GM23338 (cell line): ENCODE measurements around the gene HAUS2. TPM values are rescaled to one million over a fixed set of nuclear protein-coding genes. Genes with fewer than 3 reads are reported as not detected.

ENCODE experiments used
- ATAC-seq: fragments of 200-7000 bp; cut with Tn5 transposase; 3 replicates; pipeline ENCODE4 v1.9.1; 2020
- DNase-seq: peaks from one replicate; pipeline ENCODE4 v3.0.0-alpha.2; 2015; ENCODE audit warnings: low spot score
- H2AFZ ChIP-seq: fragments of 200-600 bp; sonication (generic); 2 replicates; pipeline ENCODE4 v1.8.0; 2016; ENCODE audit warnings: antibody characterized with exemption, mild to moderate bottlenecking, moderate library complexity
- H3F3A ChIP-seq: fragments of 200-600 bp; sonication (generic); replicated peaks from 2 replicates; pipeline ENCODE4 v1.8.0; 2017; ENCODE audit warnings: antibody characterized with exemption, mixed run types, low read depth
- H3K27ac ChIP-seq: fragments of 200-600 bp; sonication (generic); 2 replicates; pipeline ENCODE4 v1.6.1; 2016; ENCODE audit warnings: low read depth
- H3K27me3 ChIP-seq: fragments of 200-600 bp; sonication (generic); 2 replicates; pipeline ENCODE4 v1.8.0; 2016; ENCODE audit warnings: mild to moderate bottlenecking, mixed run types, moderate library complexity; ENCODE audit not compliant: insufficient read depth
- H3K36me3 ChIP-seq: fragments of 200-600 bp; sonication (generic); 2 replicates; pipeline ENCODE4 v1.8.0; 2016; ENCODE audit warnings: mild to moderate bottlenecking; ENCODE audit not compliant: insufficient read depth
- H3K4me1 ChIP-seq: fragments of 200-600 bp; sonication (generic); 2 replicates; pipeline ENCODE4 v1.8.0; 2016; ENCODE audit warnings: mild to moderate bottlenecking, moderate library complexity; ENCODE audit not compliant: insufficient read depth
- H3K4me2 ChIP-seq: fragments of 200-600 bp; sonication (generic); 2 replicates; pipeline ENCODE4 v1.7.1; 2017; ENCODE audit warnings: mixed run types
- H3K4me3 ChIP-seq: fragments of 200-600 bp; sonication (generic); 2 replicates; pipeline ENCODE4 v1.6.1; 2016; ENCODE audit warnings: mixed run types
- H3K79me2 ChIP-seq: fragments of 200-600 bp; sonication (generic); replicated peaks from 2 replicates; pipeline ENCODE4 v1.8.0; 2017; ENCODE audit warnings: mild to moderate bottlenecking; ENCODE audit not compliant: insufficient read depth
- H3K9me2 ChIP-seq: fragments of 200-600 bp; sonication (generic); 2 replicates; pipeline ENCODE4 v1.8.0; 2017; ENCODE audit not compliant: insufficient read depth
- H4K20me1 ChIP-seq: fragments of 200-600 bp; sonication (generic); replicated peaks from 2 replicates; pipeline ENCODE4 v1.8.0; 2017; ENCODE audit warnings: mild to moderate bottlenecking; ENCODE audit not compliant: insufficient read depth
- H3K27ac Mint-ChIP-seq: 2 replicates; pipeline ENCODE4 v1.8.0; 2020; ENCODE audit warnings: inconsistent platforms, mild to moderate bottlenecking, moderate library complexity, mixed read lengths
- H3K27me3 Mint-ChIP-seq: 3 replicates; pipeline ENCODE4 v1.8.0; 2022; ENCODE audit warnings: low read depth, mild to moderate bottlenecking, moderate library complexity, mixed read lengths, inconsistent platforms; ENCODE audit not compliant: insufficient read depth, poor library complexity
- H3K36me3 Mint-ChIP-seq: 3 replicates; pipeline ENCODE4 v1.8.0; 2021; ENCODE audit warnings: low read depth, mild to moderate bottlenecking, inconsistent platforms, moderate library complexity, mixed read lengths
- H3K4me1 Mint-ChIP-seq: 3 replicates; pipeline ENCODE4 v1.8.0; 2020; ENCODE audit warnings: mild to moderate bottlenecking, inconsistent platforms, mixed read lengths
- H3K4me3 Mint-ChIP-seq: 3 replicates; pipeline ENCODE4 v1.8.0; 2021; ENCODE audit warnings: moderate library complexity, mild to moderate bottlenecking, inconsistent platforms, mixed read lengths
- H3K9me3 Mint-ChIP-seq: 3 replicates; pipeline ENCODE4 v1.8.0; 2020; ENCODE audit warnings: moderate library complexity, mild to moderate bottlenecking, inconsistent platforms, mixed read lengths
- CREB1 ChIP-seq: fragments of 250-450 bp; sonication (Bioruptor Pico); IDR thresholded peaks from 2 replicates; pipeline ENCODE4 v1.5.0; 2020; ENCODE audit warnings: low read depth, mild to moderate bottlenecking, moderate library complexity
- ETS1 ChIP-seq: IDR thresholded peaks from 2 replicates; pipeline ENCODE4 v1.6.1; 2016; ENCODE audit warnings: antibody characterized with exemption
- EZH2 ChIP-seq: fragments of 200-600 bp; sonication (generic); IDR thresholded peaks from one replicate; pipeline ENCODE4 v1.8.0; 2017; ENCODE audit warnings: antibody characterized with exemption, mild to moderate bottlenecking, low read depth; ENCODE audit not compliant: unreplicated experiment
- EZH2phosphoT487 ChIP-seq: fragments of 200-600 bp; sonication (generic); IDR thresholded peaks from one replicate; pipeline ENCODE4 v1.8.1; 2018; ENCODE audit warnings: antibody characterized with exemption; ENCODE audit not compliant: unreplicated experiment
- JUNB ChIP-seq: IDR thresholded peaks from one replicate; pipeline ENCODE4 v1.6.1; 2016; ENCODE audit warnings: antibody characterized with exemption; ENCODE audit not compliant: unreplicated experiment
- NANOG ChIP-seq: IDR thresholded peaks from 2 replicates; pipeline ENCODE4 v1.6.1; 2016; ENCODE audit warnings: antibody characterized with exemption, borderline replicate concordance
- POLR2AphosphoS5 ChIP-seq: IDR thresholded peaks from 2 replicates; pipeline ENCODE4 v1.6.1; 2016; ENCODE audit warnings: antibody characterized with exemption, low read depth
- REST ChIP-seq: IDR thresholded peaks from one replicate; pipeline ENCODE4 v1.6.1; 2018; ENCODE audit warnings: antibody characterized with exemption; ENCODE audit not compliant: unreplicated experiment
- STAT1 ChIP-seq: IDR thresholded peaks from one replicate; pipeline ENCODE4 v1.6.1; 2016; ENCODE audit warnings: antibody characterized with exemption; ENCODE audit not compliant: unreplicated experiment
- ZNF114 ChIP-seq: fragments of 250-450 bp; sonication (Bioruptor Pico); IDR thresholded peaks from 2 replicates; pipeline ENCODE4 v1.5.0; 2020; ENCODE audit warnings: mild to moderate bottlenecking, moderate library complexity
- ZNF331 ChIP-seq: fragments of 250-450 bp; sonication (Bioruptor Pico); IDR thresholded peaks from 2 replicates; pipeline ENCODE4 v1.5.0; 2020; ENCODE audit warnings: low read depth, mild to moderate bottlenecking, moderate library complexity
- polyA plus RNA-seq: library from polyadenylated mRNA; unstranded; fragments of >200 nt; fragmentation: Nextera tagmentation; extraction: Ambion mirVana; gene quantifications from 2 replicates; pipeline ENCODE4 v1.2.1, GENCODE V29; 2016
- total RNA-seq: library from RNA; depleted of rRNA; stranded (reverse); fragments of >200 nt; shearing (Covaris generic); gene quantifications from 2 replicates; pipeline ENCODE4 v1.2.3, GENCODE V29; 2014
- TF ChIP-seq, protein P1 (sequence below): fragments of 250-450 bp; sonication (Bioruptor Pico); IDR thresholded peaks from 2 replicates; pipeline ENCODE4 v1.5.0; 2020; ENCODE audit warnings: mild to moderate bottlenecking, moderate library complexity
- TF ChIP-seq, protein P2 (sequence below), 2 experiments: fragments of 200-600 bp in 1 of 2; sonication (generic) in 1 of 2; conservative IDR thresholded peaks; 2 replicates each; pipeline versions ENCODE4 v1.5.1 to v1.6.1; 2016 to 2017; ENCODE audit warnings: antibody characterized with exemption in 2 of 2, low read depth in 2 of 2, mild to moderate bottlenecking in 2 of 2, moderate library complexity in 1 of 2

Gene HAUS2
- total and polyA plus RNA-seq, 2 experiments from 2014 or later, result 30.9 to 32.7 TPM

DNA sequence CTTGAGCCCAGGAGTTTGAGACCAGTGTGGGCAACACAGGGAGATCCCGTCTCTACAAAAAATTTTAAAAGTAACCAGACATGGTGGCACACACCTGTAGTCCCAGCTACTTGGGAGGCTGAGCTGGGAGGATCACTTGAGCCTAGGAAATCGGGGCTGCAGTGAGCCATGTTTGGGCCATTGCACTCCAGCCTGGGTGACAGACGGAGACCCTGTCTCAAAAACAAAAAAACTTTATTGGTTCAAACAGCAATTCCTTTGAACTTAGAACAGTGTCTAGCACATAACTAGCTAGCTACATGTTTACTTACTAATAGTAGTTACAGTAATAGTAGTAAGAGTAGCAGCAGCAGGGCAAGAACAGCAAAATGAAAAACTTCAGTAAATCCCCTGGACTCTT is 10.1 kb downstream of the HAUS2 start:
- Mint-ChIP-seq H3K27ac (no peak overlapping the region), H3K4me1 (no peaks in the 10 kb centered on the region), H3K36me3 (peaks cover 43% of the 10 kb centered on the region), H3K9me3 (no peaks in the 10 kb centered on the region), H3K27me3 (peaks cover 4% of the 10 kb centered on the region), H3K4me3 (no peak overlapping the region)
- H3K4me3 ChIP-seq, result no peak overlapping the region
- peaks cover 32% of the 10 kb centered on the region for H3K36me3 ChIP-seq
- TF ChIP-seq REST (no peak), STAT1 (no peak), JUNB (no peak), POLR2AphosphoS5 (no peak), ZNF331 (CRISPR knock-in tag) (no peak), ETS1 (no peak), EZH2phosphoT487 (no peak), EZH2 (no peak), NANOG (no peak), CREB1 (CRISPR knock-in tag) (no peak), ZNF114 (CRISPR knock-in tag) (no peak)
- TF ChIP-seq, protein P1, sequence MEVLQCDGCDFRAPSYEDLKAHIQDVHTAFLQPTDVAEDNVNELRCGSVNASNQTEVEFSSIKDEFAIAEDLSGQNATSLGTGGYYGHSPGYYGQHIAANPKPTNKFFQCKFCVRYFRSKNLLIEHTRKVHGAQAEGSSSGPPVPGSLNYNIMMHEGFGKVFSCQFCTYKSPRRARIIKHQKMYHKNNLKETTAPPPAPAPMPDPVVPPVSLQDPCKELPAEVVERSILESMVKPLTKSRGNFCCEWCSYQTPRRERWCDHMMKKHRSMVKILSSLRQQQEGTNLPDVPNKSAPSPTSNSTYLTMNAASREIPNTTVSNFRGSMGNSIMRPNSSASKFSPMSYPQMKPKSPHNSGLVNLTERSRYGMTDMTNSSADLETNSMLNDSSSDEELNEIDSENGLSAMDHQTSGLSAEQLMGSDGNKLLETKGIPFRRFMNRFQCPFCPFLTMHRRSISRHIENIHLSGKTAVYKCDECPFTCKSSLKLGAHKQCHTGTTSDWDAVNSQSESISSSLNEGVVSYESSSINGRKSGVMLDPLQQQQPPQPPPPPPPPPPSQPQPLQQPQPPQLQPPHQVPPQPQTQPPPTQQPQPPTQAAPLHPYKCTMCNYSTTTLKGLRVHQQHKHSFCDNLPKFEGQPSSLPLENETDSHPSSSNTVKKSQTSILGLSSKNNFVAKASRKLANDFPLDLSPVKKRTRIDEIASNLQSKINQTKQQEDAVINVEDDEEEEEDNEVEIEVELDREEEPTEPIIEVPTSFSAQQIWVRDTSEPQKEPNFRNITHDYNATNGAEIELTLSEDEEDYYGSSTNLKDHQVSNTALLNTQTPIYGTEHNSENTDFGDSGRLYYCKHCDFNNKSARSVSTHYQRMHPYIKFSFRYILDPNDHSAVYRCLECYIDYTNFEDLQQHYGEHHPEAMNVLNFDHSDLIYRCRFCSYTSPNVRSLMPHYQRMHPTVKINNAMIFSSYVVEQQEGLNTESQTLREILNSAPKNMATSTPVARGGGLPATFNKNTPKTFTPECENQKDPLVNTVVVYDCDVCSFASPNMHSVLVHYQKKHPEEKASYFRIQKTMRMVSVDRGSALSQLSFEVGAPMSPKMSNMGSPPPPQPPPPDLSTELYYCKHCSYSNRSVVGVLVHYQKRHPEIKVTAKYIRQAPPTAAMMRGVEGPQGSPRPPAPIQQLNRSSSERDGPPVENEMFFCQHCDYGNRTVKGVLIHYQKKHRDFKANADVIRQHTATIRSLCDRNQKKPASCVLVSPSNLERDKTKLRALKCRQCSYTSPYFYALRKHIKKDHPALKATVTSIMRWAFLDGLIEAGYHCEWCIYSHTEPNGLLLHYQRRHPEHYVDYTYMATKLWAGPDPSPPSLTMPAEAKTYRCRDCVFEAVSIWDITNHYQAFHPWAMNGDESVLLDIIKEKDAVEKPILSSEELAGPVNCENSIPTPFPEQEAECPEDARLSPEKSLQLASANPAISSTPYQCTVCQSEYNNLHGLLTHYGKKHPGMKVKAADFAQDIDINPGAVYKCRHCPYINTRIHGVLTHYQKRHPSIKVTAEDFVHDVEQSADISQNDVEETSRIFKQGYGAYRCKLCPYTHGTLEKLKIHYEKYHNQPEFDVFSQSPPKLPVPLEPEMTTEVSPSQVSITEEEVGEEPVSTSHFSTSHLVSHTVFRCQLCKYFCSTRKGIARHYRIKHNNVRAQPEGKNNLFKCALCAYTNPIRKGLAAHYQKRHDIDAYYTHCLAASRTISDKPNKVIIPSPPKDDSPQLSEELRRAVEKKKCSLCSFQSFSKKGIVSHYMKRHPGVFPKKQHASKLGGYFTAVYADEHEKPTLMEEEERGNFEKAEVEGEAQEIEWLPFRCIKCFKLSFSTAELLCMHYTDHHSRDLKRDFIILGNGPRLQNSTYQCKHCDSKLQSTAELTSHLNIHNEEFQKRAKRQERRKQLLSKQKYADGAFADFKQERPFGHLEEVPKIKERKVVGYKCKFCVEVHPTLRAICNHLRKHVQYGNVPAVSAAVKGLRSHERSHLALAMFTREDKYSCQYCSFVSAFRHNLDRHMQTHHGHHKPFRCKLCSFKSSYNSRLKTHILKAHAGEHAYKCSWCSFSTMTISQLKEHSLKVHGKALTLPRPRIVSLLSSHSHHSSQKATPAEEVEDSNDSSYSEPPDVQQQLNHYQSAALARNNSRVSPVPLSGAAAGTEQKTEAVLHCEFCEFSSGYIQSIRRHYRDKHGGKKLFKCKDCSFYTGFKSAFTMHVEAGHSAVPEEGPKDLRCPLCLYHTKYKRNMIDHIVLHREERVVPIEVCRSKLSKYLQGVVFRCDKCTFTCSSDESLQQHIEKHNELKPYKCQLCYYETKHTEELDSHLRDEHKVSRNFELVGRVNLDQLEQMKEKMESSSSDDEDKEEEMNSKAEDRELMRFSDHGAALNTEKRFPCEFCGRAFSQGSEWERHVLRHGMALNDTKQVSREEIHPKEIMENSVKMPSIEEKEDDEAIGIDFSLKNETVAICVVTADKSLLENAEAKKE (CRISPR knock-in tag), result no peak
- TF ChIP-seq, protein P2, sequence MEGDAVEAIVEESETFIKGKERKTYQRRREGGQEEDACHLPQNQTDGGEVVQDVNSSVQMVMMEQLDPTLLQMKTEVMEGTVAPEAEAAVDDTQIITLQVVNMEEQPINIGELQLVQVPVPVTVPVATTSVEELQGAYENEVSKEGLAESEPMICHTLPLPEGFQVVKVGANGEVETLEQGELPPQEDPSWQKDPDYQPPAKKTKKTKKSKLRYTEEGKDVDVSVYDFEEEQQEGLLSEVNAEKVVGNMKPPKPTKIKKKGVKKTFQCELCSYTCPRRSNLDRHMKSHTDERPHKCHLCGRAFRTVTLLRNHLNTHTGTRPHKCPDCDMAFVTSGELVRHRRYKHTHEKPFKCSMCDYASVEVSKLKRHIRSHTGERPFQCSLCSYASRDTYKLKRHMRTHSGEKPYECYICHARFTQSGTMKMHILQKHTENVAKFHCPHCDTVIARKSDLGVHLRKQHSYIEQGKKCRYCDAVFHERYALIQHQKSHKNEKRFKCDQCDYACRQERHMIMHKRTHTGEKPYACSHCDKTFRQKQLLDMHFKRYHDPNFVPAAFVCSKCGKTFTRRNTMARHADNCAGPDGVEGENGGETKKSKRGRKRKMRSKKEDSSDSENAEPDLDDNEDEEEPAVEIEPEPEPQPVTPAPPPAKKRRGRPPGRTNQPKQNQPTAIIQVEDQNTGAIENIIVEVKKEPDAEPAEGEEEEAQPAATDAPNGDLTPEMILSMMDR (conservative IDR thresholded peaks at IDR 0.05; ENCODE audit: low read depth in 2 of 2), result no peak
- H3K9me2 ChIP-seq, result no peaks in the 10 kb centered on the region
- H3K4me2 ChIP-seq, result no peak overlapping the region
- H4K20me1 ChIP-seq, result peaks cover 15% of the 10 kb centered on the region
- no peak overlapping the region for H2AFZ ChIP-seq
- no peak overlapping the region for H3K27ac ChIP-seq
- ATAC-seq, result no peak
- H3K4me1 ChIP-seq, result no peaks in the 10 kb centered on the region
- DNase-seq, result no peak
- no peaks in the 10 kb centered on the region for H3K27me3 ChIP-seq
- no peaks in the 10 kb centered on the region for H3F3A ChIP-seq
- H3K79me2 ChIP-seq, result peaks cover 24% of the 10 kb centered on the region
